Loucy (cell line): Measurements from ENCODE around the gene ATP1A2.

Source experiments
- CTCF ChIP-seq: fragments of 200-600 bp; sonication (generic); conservative IDR thresholded peaks from 2 replicates; pipeline ENCODE4 v1.5.1; 2014; ENCODE audit warnings: mild to moderate bottlenecking, antibody characterized with exemption, low read length
- EZH2phosphoT487 ChIP-seq: fragments of 200-600 bp; IDR thresholded peaks from 2 replicates; pipeline ENCODE4 v1.6.1; 2018; ENCODE audit warnings: antibody characterized with exemption, mild to moderate bottlenecking, moderate library complexity, borderline replicate concordance

GRCh38 chr1:160075836-160076235 is 39.7 kb upstream of the ATP1A2 start:
- TF ChIP-seq EZH2phosphoT487 = no peak
- TF ChIP-seq CTCF = no peak
